GM23338 (cell line): ENCODE data around the gene SAA2. TPM values are rescaled to one million over a fixed set of nuclear protein-coding genes. Genes with fewer than 3 reads are reported as not detected.

Source experiments
- ATAC-seq: fragments of 200-7000 bp; cut with Tn5 transposase; 3 replicates; pipeline ENCODE4 v1.9.1; 2020
- DNase-seq: peaks from one replicate; pipeline ENCODE4 v3.0.0-alpha.2; 2015; ENCODE audit warnings: low spot score
- H2AFZ ChIP-seq: fragments of 200-600 bp; sonication (generic); 2 replicates; pipeline ENCODE4 v1.8.0; 2016; ENCODE audit warnings: antibody characterized with exemption, mild to moderate bottlenecking, moderate library complexity
- H3F3A ChIP-seq: fragments of 200-600 bp; sonication (generic); replicated peaks from 2 replicates; pipeline ENCODE4 v1.8.0; 2017; ENCODE audit warnings: antibody characterized with exemption, mixed run types, low read depth
- H3K27ac ChIP-seq: fragments of 200-600 bp; sonication (generic); 2 replicates; pipeline ENCODE4 v1.6.1; 2016; ENCODE audit warnings: low read depth
- H3K27me3 ChIP-seq: fragments of 200-600 bp; sonication (generic); 2 replicates; pipeline ENCODE4 v1.8.0; 2016; ENCODE audit warnings: mild to moderate bottlenecking, mixed run types, moderate library complexity; ENCODE audit not compliant: insufficient read depth
- H3K36me3 ChIP-seq: fragments of 200-600 bp; sonication (generic); 2 replicates; pipeline ENCODE4 v1.8.0; 2016; ENCODE audit warnings: mild to moderate bottlenecking; ENCODE audit not compliant: insufficient read depth
- H3K4me1 ChIP-seq: fragments of 200-600 bp; sonication (generic); 2 replicates; pipeline ENCODE4 v1.8.0; 2016; ENCODE audit warnings: mild to moderate bottlenecking, moderate library complexity; ENCODE audit not compliant: insufficient read depth
- H3K4me2 ChIP-seq: fragments of 200-600 bp; sonication (generic); 2 replicates; pipeline ENCODE4 v1.7.1; 2017; ENCODE audit warnings: mixed run types
- H3K4me3 ChIP-seq: fragments of 200-600 bp; sonication (generic); 2 replicates; pipeline ENCODE4 v1.6.1; 2016; ENCODE audit warnings: mixed run types
- H3K79me2 ChIP-seq: fragments of 200-600 bp; sonication (generic); replicated peaks from 2 replicates; pipeline ENCODE4 v1.8.0; 2017; ENCODE audit warnings: mild to moderate bottlenecking; ENCODE audit not compliant: insufficient read depth
- H3K9me2 ChIP-seq: fragments of 200-600 bp; sonication (generic); 2 replicates; pipeline ENCODE4 v1.8.0; 2017; ENCODE audit not compliant: insufficient read depth
- H4K20me1 ChIP-seq: fragments of 200-600 bp; sonication (generic); replicated peaks from 2 replicates; pipeline ENCODE4 v1.8.0; 2017; ENCODE audit warnings: mild to moderate bottlenecking; ENCODE audit not compliant: insufficient read depth
- H3K27ac Mint-ChIP-seq: 2 replicates; pipeline ENCODE4 v1.8.0; 2020; ENCODE audit warnings: inconsistent platforms, mild to moderate bottlenecking, moderate library complexity, mixed read lengths
- H3K27me3 Mint-ChIP-seq: 3 replicates; pipeline ENCODE4 v1.8.0; 2022; ENCODE audit warnings: low read depth, mild to moderate bottlenecking, moderate library complexity, mixed read lengths, inconsistent platforms; ENCODE audit not compliant: insufficient read depth, poor library complexity
- H3K36me3 Mint-ChIP-seq: 3 replicates; pipeline ENCODE4 v1.8.0; 2021; ENCODE audit warnings: low read depth, mild to moderate bottlenecking, inconsistent platforms, moderate library complexity, mixed read lengths
- H3K4me1 Mint-ChIP-seq: 3 replicates; pipeline ENCODE4 v1.8.0; 2020; ENCODE audit warnings: mild to moderate bottlenecking, inconsistent platforms, mixed read lengths
- H3K4me3 Mint-ChIP-seq: 3 replicates; pipeline ENCODE4 v1.8.0; 2021; ENCODE audit warnings: moderate library complexity, mild to moderate bottlenecking, inconsistent platforms, mixed read lengths
- H3K9me3 Mint-ChIP-seq: 3 replicates; pipeline ENCODE4 v1.8.0; 2020; ENCODE audit warnings: moderate library complexity, mild to moderate bottlenecking, inconsistent platforms, mixed read lengths
- CREB1 ChIP-seq: fragments of 250-450 bp; sonication (Bioruptor Pico); IDR thresholded peaks from 2 replicates; pipeline ENCODE4 v1.5.0; 2020; ENCODE audit warnings: low read depth, mild to moderate bottlenecking, moderate library complexity
- CTCF ChIP-seq, 2 experiments: fragments of 200-600 bp in 1 of 2; sonication (generic) in 1 of 2; conservative IDR thresholded peaks; 2 replicates each; pipeline versions ENCODE4 v1.5.1 to v1.6.1; 2016 to 2017; ENCODE audit warnings: antibody characterized with exemption in 2 of 2, low read depth in 2 of 2, mild to moderate bottlenecking in 2 of 2, moderate library complexity in 1 of 2
- ETS1 ChIP-seq: IDR thresholded peaks from 2 replicates; pipeline ENCODE4 v1.6.1; 2016; ENCODE audit warnings: antibody characterized with exemption
- NANOG ChIP-seq: IDR thresholded peaks from 2 replicates; pipeline ENCODE4 v1.6.1; 2016; ENCODE audit warnings: antibody characterized with exemption, borderline replicate concordance
- STAT1 ChIP-seq: IDR thresholded peaks from one replicate; pipeline ENCODE4 v1.6.1; 2016; ENCODE audit warnings: antibody characterized with exemption; ENCODE audit not compliant: unreplicated experiment
- ZNF114 ChIP-seq: fragments of 250-450 bp; sonication (Bioruptor Pico); IDR thresholded peaks from 2 replicates; pipeline ENCODE4 v1.5.0; 2020; ENCODE audit warnings: mild to moderate bottlenecking, moderate library complexity
- polyA plus RNA-seq: library from polyadenylated mRNA; unstranded; fragments of >200 nt; fragmentation: Nextera tagmentation; extraction: Ambion mirVana; gene quantifications from 2 replicates; pipeline ENCODE4 v1.2.1, GENCODE V29; 2016
- total RNA-seq: library from RNA; depleted of rRNA; stranded (reverse); fragments of >200 nt; shearing (Covaris generic); gene quantifications from 2 replicates; pipeline ENCODE4 v1.2.3, GENCODE V29; 2014
- TF ChIP-seq, protein P1 (sequence below): fragments of 250-450 bp; sonication (Bioruptor Pico); IDR thresholded peaks from 2 replicates; pipeline ENCODE4 v1.5.0; 2020; ENCODE audit warnings: mild to moderate bottlenecking, moderate library complexity

SAA2 gene
- total and polyA plus RNA-seq, 2 experiments from 2014 or later, result not detected

DNA sequence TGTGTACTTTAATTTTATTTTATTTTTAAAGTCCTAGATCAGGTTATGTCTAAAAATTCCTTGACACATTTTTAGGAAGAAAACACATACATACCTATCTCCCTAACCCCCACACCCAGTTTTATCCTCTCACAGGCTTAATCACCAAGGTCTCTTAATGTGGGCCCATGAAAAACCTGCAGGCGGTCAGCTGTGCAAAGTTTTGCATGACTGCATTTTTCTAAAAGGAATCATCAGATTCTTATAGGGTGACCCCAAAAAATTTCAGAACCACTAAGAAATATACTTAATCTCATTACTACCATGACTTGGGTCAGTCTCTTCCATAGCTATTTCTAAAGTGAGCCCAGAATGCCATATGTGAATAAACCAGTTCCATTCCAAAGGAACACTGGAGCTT lies 37.4 kb upstream of the SAA2 start:
- Histone ChIP-seq H3K36me3 (peaks cover 53% of the 10 kb centered on the region), H3F3A (no peaks in the 10 kb centered on the region), H2AFZ (no peak overlapping the region), H4K20me1 (no peaks in the 10 kb centered on the region), H3K9me2 (no peaks in the 10 kb centered on the region), H3K79me2 (no peaks in the 10 kb centered on the region), H3K4me3 (no peak overlapping the region), H3K27me3 (no peaks in the 10 kb centered on the region), H3K4me1 (no peaks in the 10 kb centered on the region), H3K27ac (no peak overlapping the region), H3K4me2 (no peak overlapping the region)
- no peaks in the 10 kb centered on the region for H3K9me3 Mint-ChIP-seq
- DNase-seq (no peak), ATAC-seq (no peak)
- H3K4me3 Mint-ChIP-seq, result no peak overlapping the region
- no peaks in the 10 kb centered on the region for H3K4me1 Mint-ChIP-seq
- TF ChIP-seq CREB1 (CRISPR knock-in tag) (no peak), ZNF114 (no peak), STAT1 (no peak), NANOG (no peak), CTCF (conservative IDR thresholded peaks at IDR 0.05; ENCODE audit: low read depth in 2 of 2) (no peak), ETS1 (no peak)
- TF ChIP-seq, protein P1, sequence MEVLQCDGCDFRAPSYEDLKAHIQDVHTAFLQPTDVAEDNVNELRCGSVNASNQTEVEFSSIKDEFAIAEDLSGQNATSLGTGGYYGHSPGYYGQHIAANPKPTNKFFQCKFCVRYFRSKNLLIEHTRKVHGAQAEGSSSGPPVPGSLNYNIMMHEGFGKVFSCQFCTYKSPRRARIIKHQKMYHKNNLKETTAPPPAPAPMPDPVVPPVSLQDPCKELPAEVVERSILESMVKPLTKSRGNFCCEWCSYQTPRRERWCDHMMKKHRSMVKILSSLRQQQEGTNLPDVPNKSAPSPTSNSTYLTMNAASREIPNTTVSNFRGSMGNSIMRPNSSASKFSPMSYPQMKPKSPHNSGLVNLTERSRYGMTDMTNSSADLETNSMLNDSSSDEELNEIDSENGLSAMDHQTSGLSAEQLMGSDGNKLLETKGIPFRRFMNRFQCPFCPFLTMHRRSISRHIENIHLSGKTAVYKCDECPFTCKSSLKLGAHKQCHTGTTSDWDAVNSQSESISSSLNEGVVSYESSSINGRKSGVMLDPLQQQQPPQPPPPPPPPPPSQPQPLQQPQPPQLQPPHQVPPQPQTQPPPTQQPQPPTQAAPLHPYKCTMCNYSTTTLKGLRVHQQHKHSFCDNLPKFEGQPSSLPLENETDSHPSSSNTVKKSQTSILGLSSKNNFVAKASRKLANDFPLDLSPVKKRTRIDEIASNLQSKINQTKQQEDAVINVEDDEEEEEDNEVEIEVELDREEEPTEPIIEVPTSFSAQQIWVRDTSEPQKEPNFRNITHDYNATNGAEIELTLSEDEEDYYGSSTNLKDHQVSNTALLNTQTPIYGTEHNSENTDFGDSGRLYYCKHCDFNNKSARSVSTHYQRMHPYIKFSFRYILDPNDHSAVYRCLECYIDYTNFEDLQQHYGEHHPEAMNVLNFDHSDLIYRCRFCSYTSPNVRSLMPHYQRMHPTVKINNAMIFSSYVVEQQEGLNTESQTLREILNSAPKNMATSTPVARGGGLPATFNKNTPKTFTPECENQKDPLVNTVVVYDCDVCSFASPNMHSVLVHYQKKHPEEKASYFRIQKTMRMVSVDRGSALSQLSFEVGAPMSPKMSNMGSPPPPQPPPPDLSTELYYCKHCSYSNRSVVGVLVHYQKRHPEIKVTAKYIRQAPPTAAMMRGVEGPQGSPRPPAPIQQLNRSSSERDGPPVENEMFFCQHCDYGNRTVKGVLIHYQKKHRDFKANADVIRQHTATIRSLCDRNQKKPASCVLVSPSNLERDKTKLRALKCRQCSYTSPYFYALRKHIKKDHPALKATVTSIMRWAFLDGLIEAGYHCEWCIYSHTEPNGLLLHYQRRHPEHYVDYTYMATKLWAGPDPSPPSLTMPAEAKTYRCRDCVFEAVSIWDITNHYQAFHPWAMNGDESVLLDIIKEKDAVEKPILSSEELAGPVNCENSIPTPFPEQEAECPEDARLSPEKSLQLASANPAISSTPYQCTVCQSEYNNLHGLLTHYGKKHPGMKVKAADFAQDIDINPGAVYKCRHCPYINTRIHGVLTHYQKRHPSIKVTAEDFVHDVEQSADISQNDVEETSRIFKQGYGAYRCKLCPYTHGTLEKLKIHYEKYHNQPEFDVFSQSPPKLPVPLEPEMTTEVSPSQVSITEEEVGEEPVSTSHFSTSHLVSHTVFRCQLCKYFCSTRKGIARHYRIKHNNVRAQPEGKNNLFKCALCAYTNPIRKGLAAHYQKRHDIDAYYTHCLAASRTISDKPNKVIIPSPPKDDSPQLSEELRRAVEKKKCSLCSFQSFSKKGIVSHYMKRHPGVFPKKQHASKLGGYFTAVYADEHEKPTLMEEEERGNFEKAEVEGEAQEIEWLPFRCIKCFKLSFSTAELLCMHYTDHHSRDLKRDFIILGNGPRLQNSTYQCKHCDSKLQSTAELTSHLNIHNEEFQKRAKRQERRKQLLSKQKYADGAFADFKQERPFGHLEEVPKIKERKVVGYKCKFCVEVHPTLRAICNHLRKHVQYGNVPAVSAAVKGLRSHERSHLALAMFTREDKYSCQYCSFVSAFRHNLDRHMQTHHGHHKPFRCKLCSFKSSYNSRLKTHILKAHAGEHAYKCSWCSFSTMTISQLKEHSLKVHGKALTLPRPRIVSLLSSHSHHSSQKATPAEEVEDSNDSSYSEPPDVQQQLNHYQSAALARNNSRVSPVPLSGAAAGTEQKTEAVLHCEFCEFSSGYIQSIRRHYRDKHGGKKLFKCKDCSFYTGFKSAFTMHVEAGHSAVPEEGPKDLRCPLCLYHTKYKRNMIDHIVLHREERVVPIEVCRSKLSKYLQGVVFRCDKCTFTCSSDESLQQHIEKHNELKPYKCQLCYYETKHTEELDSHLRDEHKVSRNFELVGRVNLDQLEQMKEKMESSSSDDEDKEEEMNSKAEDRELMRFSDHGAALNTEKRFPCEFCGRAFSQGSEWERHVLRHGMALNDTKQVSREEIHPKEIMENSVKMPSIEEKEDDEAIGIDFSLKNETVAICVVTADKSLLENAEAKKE, result no peak
- no peak overlapping the region for H3K27ac Mint-ChIP-seq
- no peaks in the 10 kb centered on the region for H3K27me3 Mint-ChIP-seq
- peaks cover 57% of the 10 kb centered on the region for H3K36me3 Mint-ChIP-seq
